ENCODE measurements around the gene RREB1.
"Not testable (repeated sequence)": the region's sequence is repeated elsewhere in the genome, so short reads cannot be mapped to it uniquely, and the experiment has no call there.

- TF ChIP-seq, protein P1, sequence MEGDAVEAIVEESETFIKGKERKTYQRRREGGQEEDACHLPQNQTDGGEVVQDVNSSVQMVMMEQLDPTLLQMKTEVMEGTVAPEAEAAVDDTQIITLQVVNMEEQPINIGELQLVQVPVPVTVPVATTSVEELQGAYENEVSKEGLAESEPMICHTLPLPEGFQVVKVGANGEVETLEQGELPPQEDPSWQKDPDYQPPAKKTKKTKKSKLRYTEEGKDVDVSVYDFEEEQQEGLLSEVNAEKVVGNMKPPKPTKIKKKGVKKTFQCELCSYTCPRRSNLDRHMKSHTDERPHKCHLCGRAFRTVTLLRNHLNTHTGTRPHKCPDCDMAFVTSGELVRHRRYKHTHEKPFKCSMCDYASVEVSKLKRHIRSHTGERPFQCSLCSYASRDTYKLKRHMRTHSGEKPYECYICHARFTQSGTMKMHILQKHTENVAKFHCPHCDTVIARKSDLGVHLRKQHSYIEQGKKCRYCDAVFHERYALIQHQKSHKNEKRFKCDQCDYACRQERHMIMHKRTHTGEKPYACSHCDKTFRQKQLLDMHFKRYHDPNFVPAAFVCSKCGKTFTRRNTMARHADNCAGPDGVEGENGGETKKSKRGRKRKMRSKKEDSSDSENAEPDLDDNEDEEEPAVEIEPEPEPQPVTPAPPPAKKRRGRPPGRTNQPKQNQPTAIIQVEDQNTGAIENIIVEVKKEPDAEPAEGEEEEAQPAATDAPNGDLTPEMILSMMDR (IDR thresholded peaks at IDR 0.05; ENCODE audit: poor library complexity, severe bottlenecking): not testable (repeated sequence)
- TF ChIP-seq EZH2 (IDR thresholded peaks at IDR 0.05; ENCODE audit: borderline replicate concordance, insufficient read depth, low read length, poor library complexity, severe bottlenecking); POLR2AphosphoS5 (IDR thresholded peaks at IDR 0.05); MXI1 (conservative IDR thresholded peaks at IDR 0.05; ENCODE audit: poor library complexity, severe bottlenecking); EP300 (conservative IDR thresholded peaks at IDR 0.05; ENCODE audit: poor library complexity, severe bottlenecking): not testable (repeated sequence)
- TF ChIP-seq, protein P2, sequence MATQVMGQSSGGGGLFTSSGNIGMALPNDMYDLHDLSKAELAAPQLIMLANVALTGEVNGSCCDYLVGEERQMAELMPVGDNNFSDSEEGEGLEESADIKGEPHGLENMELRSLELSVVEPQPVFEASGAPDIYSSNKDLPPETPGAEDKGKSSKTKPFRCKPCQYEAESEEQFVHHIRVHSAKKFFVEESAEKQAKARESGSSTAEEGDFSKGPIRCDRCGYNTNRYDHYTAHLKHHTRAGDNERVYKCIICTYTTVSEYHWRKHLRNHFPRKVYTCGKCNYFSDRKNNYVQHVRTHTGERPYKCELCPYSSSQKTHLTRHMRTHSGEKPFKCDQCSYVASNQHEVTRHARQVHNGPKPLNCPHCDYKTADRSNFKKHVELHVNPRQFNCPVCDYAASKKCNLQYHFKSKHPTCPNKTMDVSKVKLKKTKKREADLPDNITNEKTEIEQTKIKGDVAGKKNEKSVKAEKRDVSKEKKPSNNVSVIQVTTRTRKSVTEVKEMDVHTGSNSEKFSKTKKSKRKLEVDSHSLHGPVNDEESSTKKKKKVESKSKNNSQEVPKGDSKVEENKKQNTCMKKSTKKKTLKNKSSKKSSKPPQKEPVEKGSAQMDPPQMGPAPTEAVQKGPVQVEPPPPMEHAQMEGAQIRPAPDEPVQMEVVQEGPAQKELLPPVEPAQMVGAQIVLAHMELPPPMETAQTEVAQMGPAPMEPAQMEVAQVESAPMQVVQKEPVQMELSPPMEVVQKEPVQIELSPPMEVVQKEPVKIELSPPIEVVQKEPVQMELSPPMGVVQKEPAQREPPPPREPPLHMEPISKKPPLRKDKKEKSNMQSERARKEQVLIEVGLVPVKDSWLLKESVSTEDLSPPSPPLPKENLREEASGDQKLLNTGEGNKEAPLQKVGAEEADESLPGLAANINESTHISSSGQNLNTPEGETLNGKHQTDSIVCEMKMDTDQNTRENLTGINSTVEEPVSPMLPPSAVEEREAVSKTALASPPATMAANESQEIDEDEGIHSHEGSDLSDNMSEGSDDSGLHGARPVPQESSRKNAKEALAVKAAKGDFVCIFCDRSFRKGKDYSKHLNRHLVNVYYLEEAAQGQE (IDR thresholded peaks at IDR 0.05; ENCODE audit: borderline replicate concordance): not testable (repeated sequence)
Observed at GRCh38 chr6:7274525-7274924, 166.8 kb downstream of the RREB1 start.
